Natural killer cell (primary cell): ENCODE data around the gene TMX4. TPM values are rescaled to one million over a fixed set of nuclear protein-coding genes. Genes with fewer than 3 reads are reported as not detected.

ENCODE experiments used
- ATAC-seq, 3 donors: fragments of 150-1000 bp in 2 of 3; fragments of 200-7000 bp in 1 of 3; cut with Tn5 transposase; 1 replicate in 1 of 3; 2 replicates in 2 of 3; pipeline ENCODE4 v1.10.0; 2021; ENCODE audit warnings: mild to moderate bottlenecking in 2 of 3, moderate library complexity in 2 of 3
- DNase-seq, 2 donors: peaks; one replicate each; pipeline versions ENCODE4 v3.0.0 to v3.0.0-alpha.2; 2013 to 2021; ENCODE audit warnings: mixed read lengths in 1 of 2
- H3K27ac ChIP-seq: one replicate; pipeline ENCODE4 v1.5.1; 2013; ENCODE audit warnings: mild to moderate bottlenecking, low read length
- H3K27me3 ChIP-seq: one replicate; pipeline ENCODE4 v1.6.1; 2013; ENCODE audit warnings: low read length; ENCODE audit not compliant: control insufficient read depth, insufficient read depth
- H3K36me3 ChIP-seq: one replicate; pipeline ENCODE4 v1.6.1; 2013; ENCODE audit warnings: low read length; ENCODE audit not compliant: control insufficient read depth, insufficient read depth
- H3K4me1 ChIP-seq: one replicate; pipeline ENCODE4 v1.6.1; 2013; ENCODE audit warnings: low read length; ENCODE audit not compliant: control insufficient read depth, insufficient read depth
- H3K4me3 ChIP-seq: one replicate; pipeline ENCODE4 v1.5.1; 2013; ENCODE audit warnings: low read length
- H3K9me3 ChIP-seq: one replicate; pipeline ENCODE4 v1.6.1; 2013; ENCODE audit warnings: low read length; ENCODE audit not compliant: control insufficient read depth, insufficient read depth
- H3K27ac Mint-ChIP-seq, 2 donors: one replicate each; pipeline ENCODE4 v1.8.0; 2022; ENCODE audit warnings: mild to moderate bottlenecking in 2 of 2, mixed read lengths in 2 of 2, moderate library complexity in 1 of 2
- H3K27me3 Mint-ChIP-seq, 2 donors: one replicate each; pipeline ENCODE4 v1.8.0; 2022; ENCODE audit warnings: low read depth in 2 of 2, mixed read lengths in 2 of 2
- H3K36me3 Mint-ChIP-seq: one replicate; pipeline ENCODE4 v1.8.0; 2022; ENCODE audit warnings: mixed read lengths
- H3K4me1 Mint-ChIP-seq, 2 donors: one replicate each; pipeline ENCODE4 v1.8.0; 2022; ENCODE audit warnings: mixed read lengths in 2 of 2
- H3K4me3 Mint-ChIP-seq: one replicate; pipeline ENCODE4 v1.8.0; 2022; ENCODE audit warnings: mild to moderate bottlenecking, moderate library complexity, mixed read lengths
- H3K9me3 Mint-ChIP-seq, 2 donors: one replicate each; pipeline ENCODE4 v1.8.0; 2022; ENCODE audit warnings: mixed read lengths in 2 of 2
- CTCF ChIP-seq: fragments of 200-600 bp; IDR thresholded peaks from one replicate; pipeline ENCODE4 v1.8.0; 2022; ENCODE audit warnings: antibody characterized with exemption
- WGBS: methylation state at CpG from one replicate; pipeline ENCODE4 v1.1.7; 2013; ENCODE audit warnings: missing lambda C conversion rate; ENCODE audit not compliant: insufficient coverage; 5-methylcytosine and 5-hydroxymethylcytosine counted together
- intact Hi-C: fragments of 100-400 bp; cut with micrococcal nuclease; formaldehyde crosslinking; loops from one replicate; pipeline ENCODE4 v1.14.2; 2022
- total RNA-seq, 4 donors: library from RNA; stranded (reverse); fragments of 120-200 nt in 1 of 4; gene quantifications; one replicate each; pipeline versions ENCODE4 v1.2.3 to v1.2.4, GENCODE V29; 2013 to 2022

TMX4 gene
- total RNA-seq, 3 donors from 2014 or later (not counting 1 experiment from before 2014, with no cell fraction given), result 94.4 to 97.9 (median 94.5) TPM

- no peaks in the 10 kb centered on the region for H3K27me3 ChIP-seq
- H3K27ac ChIP-seq, result no peak overlapping the region
- no peaks in the 10 kb centered on the region for H3K4me1 ChIP-seq
- H3K9me3 ChIP-seq, result no peaks in the 10 kb centered on the region
- no peak for ATAC-seq
- peaks cover 0 to 3% of the 10 kb centered on the region in 2 donors for H3K27me3 Mint-ChIP-seq
- H3K4me3 Mint-ChIP-seq, result no peak overlapping the region
- H3K36me3 Mint-ChIP-seq, result no peaks in the 10 kb centered on the region
- no peak overlapping the region for H3K27ac Mint-ChIP-seq
- no peak for TF ChIP-seq CTCF
- H3K4me1 Mint-ChIP-seq, result no peaks in the 10 kb centered on the region
- H3K36me3 ChIP-seq, result peaks cover 3% of the 10 kb centered on the region
- no peaks in the 10 kb centered on the region for H3K9me3 Mint-ChIP-seq
- no peak overlapping the region for H3K4me3 ChIP-seq
- WGBS, result 88% methylated on average over 4 of the region's 4 CpGs
- no peak for DNase-seq
- intact Hi-C loops, result no loop called here
Observed at GRCh38 chr20:7974785-7975435, 44.7 kb downstream of the TMX4 start.

GRCh38 chr20:7971536-7972280, 47.9 kb downstream of the TMX4 start:
- Mint-ChIP-seq H3K27me3 (peaks cover 0 to 3% of the 10 kb centered on the region in 2 donors), H3K4me1 (no peaks in the 10 kb centered on the region), H3K27ac (no peak overlapping the region), H3K4me3 (no peak overlapping the region), H3K36me3 (no peaks in the 10 kb centered on the region), H3K9me3 (no peaks in the 10 kb centered on the region)
- TF ChIP-seq CTCF, result no peak
- DNase-seq (no peak), ATAC-seq (no peak)
- H3K4me3 ChIP-seq, result no peak overlapping the region
- H3K4me1 ChIP-seq, result no peaks in the 10 kb centered on the region
- no peaks in the 10 kb centered on the region for H3K27me3 ChIP-seq
- WGBS, result 98% methylated on average over 2 of the region's 2 CpGs
- no peaks in the 10 kb centered on the region for H3K9me3 ChIP-seq
- no peaks in the 10 kb centered on the region for H3K36me3 ChIP-seq
- intact Hi-C loops, result no loop called here
- no peak overlapping the region for H3K27ac ChIP-seq

- H3K4me3 Mint-ChIP-seq, result no peak overlapping the region
- H3K9me3 ChIP-seq, result no peaks in the 10 kb centered on the region
- TF ChIP-seq CTCF, result no peak
- no peaks in the 10 kb centered on the region for H3K27me3 ChIP-seq
- 82% methylated on average over 4 of the region's 4 CpGs for WGBS
- no peak overlapping the region for H3K27ac Mint-ChIP-seq
- H3K4me1 Mint-ChIP-seq, result no peaks in the 10 kb centered on the region
- ATAC-seq (no peak), DNase-seq (no peak)
- no peaks in the 10 kb centered on the region for H3K36me3 ChIP-seq
- intact Hi-C loops, result no loop called here
- no peak overlapping the region for H3K4me3 ChIP-seq
- H3K27me3 Mint-ChIP-seq, result peaks cover 0 to 3% of the 10 kb centered on the region in 2 donors
- no peaks in the 10 kb centered on the region for H3K4me1 ChIP-seq
- H3K27ac ChIP-seq, result no peak overlapping the region
- H3K36me3 Mint-ChIP-seq, result no peaks in the 10 kb centered on the region
- no peaks in the 10 kb centered on the region for H3K9me3 Mint-ChIP-seq
Observed at GRCh38 chr20:7967199-7967844, 52.2 kb downstream of the TMX4 start.
